Gastroesophageal sphincter (tissue), 4 donors: ENCODE data around the gene UBR4. TPM values are rescaled to one million over a fixed set of nuclear protein-coding genes. Genes with fewer than 3 reads are reported as not detected.
"Not testable (repeated sequence)": the region's sequence is repeated elsewhere in the genome, so short reads cannot be mapped to it uniquely, and the experiment has no call there.

Experiments
- ATAC-seq: fragments of 150-250 bp; one replicate; pipeline ENCODE4 v1.9.1; 2016; ENCODE audit warnings: mild to moderate bottlenecking, moderate library complexity
- H3K27ac ChIP-seq, 4 donors: fragments of 200-600 bp; sonication (generic) in 3 of 4; 1 replicate in 3 of 4; 2 replicates in 1 of 4; pipeline ENCODE4 v1.5.1; 2016 to 2019
- H3K27me3 ChIP-seq: fragments of 200-600 bp; sonication (generic); one replicate; pipeline ENCODE4 v1.5.1; 2019
- H3K36me3 ChIP-seq, 2 donors: fragments of 200-600 bp; sonication (generic); one replicate each; pipeline ENCODE4 v1.5.1; 2019; ENCODE audit warnings: control low read depth in 1 of 2
- H3K4me1 ChIP-seq, 3 donors: fragments of 200-600 bp; sonication (generic); 1 replicate in 2 of 3; 2 replicates in 1 of 3; pipeline ENCODE4 v1.5.1; 2016 to 2019; ENCODE audit warnings: control low read depth in 2 of 3
- H3K4me3 ChIP-seq, 2 donors: fragments of 200-600 bp; sonication (generic); one replicate each; pipeline ENCODE4 v1.5.1; 2019; ENCODE audit warnings: mild to moderate bottlenecking in 1 of 2, moderate library complexity in 1 of 2
- H3K9me3 ChIP-seq, 3 donors: fragments of 200-600 bp; sonication (generic); one replicate each; pipeline ENCODE4 v1.5.1; 2017 to 2019; ENCODE audit warnings: control low read depth in 2 of 3
- CTCF ChIP-seq, 4 experiments: fragments of 200-600 bp in 2 of 4; fragments of 450-650 bp in 2 of 4; sonication (generic) in 1 of 4; IDR thresholded peaks; one replicate each; pipeline ENCODE4 v1.5.1; 2017 to 2019; ENCODE audit warnings: antibody characterized with exemption in 4 of 4, mild to moderate bottlenecking in 2 of 4, moderate library complexity in 2 of 4
- EP300 ChIP-seq: sonication (generic); formaldehyde crosslinking; IDR thresholded peaks from one replicate; pipeline ENCODE4 v1.6.1; 2017; ENCODE audit warnings: antibody characterized with exemption, mild to moderate bottlenecking
- POLR2A ChIP-seq, 2 donors: fragments of 450-650 bp; IDR thresholded peaks; one replicate each; pipeline ENCODE4 v1.6.1; 2017; ENCODE audit warnings: antibody characterized with exemption in 2 of 2, mild to moderate bottlenecking in 2 of 2, moderate library complexity in 1 of 2
- POLR2AphosphoS5 ChIP-seq: sonication (generic); formaldehyde crosslinking; IDR thresholded peaks from one replicate; pipeline ENCODE4 v1.6.1; 2017; ENCODE audit warnings: antibody characterized with exemption
- WGBS, 2 donors: methylation state at CpG; one replicate each; pipeline ENCODE4 v1.1.5; 2018; ENCODE audit warnings: low coverage in 1 of 2; 5-methylcytosine and 5-hydroxymethylcytosine counted together
- total RNA-seq, 4 donors: library from RNA; depleted of rRNA; stranded (reverse); fragments of >200 nt; gene quantifications; one replicate each; pipeline ENCODE4 v1.1.0, GENCODE V29; 2016

The UBR4 gene
- total RNA-seq, 4 donors from 2014 or later, result 79.3 to 200 (median 191) TPM

GRCh38 chr1:19239876-19240275 is 29.8 kb upstream of the UBR4 start:
- H3K9me3 ChIP-seq, result no peaks in the 10 kb centered on the region
- ATAC-seq, result no peak
- 57 to 100% methylated on average over 1 to 2 of the region's 7 CpGs for WGBS, 2 donors
- no peaks in the 10 kb centered on the region for H3K27me3 ChIP-seq
- H3K4me3 ChIP-seq, result no peak overlapping the region
- peaks cover 0 to 96% of the 10 kb centered on the region in 2 donors for H3K36me3 ChIP-seq
- peaks cover 0 to 4% (median 0%) of the 10 kb centered on the region in 3 donors for H3K4me1 ChIP-seq
- H3K27ac ChIP-seq, result peak overlapping the region in 1 of 4 donors; percentile 2
- TF ChIP-seq CTCF (IDR thresholded peaks at IDR 0.05) (no peak), POLR2AphosphoS5 (no peak), EP300 (no peak), POLR2A (IDR thresholded peaks at IDR 0.05) (no peak)

GRCh38 chr1:19234224-19234623 is 24.2 kb upstream of the UBR4 start:
- peak overlapping the region in 3 of 4 donors; percentile 74 to 78 (median 76) for H3K27ac ChIP-seq
- TF ChIP-seq CTCF (IDR thresholded peaks at IDR 0.05), result no peak
- TF ChIP-seq POLR2A (IDR thresholded peaks at IDR 0.05), result no peak
- no peak for TF ChIP-seq EP300
- no peak overlapping the region for H3K4me3 ChIP-seq
- no peak for ATAC-seq
- peaks cover 2 to 34% (median 6%) of the 10 kb centered on the region in 3 donors for H3K4me1 ChIP-seq
- H3K27me3 ChIP-seq, result no peaks in the 10 kb centered on the region
- WGBS, 2 donors, result 71 to 89% methylated on average over 1 to 3 of the region's 3 CpGs
- H3K36me3 ChIP-seq, result peaks cover 0 to 100% of the 10 kb centered on the region in 2 donors
- H3K9me3 ChIP-seq, result no peaks in the 10 kb centered on the region

GRCh38 chr1:19232524-19232846 is 22.4 kb upstream of the UBR4 start:
- Histone ChIP-seq H3K27me3 (no peaks in the 10 kb centered on the region), H3K36me3 (peaks cover 0 to 100% of the 10 kb centered on the region in 2 donors), H3K4me3 (no peak overlapping the region), H3K27ac (peak overlapping the region in 3 of 4 donors; percentile 74 to 78 (median 76)), H3K4me1 (peaks cover 2 to 34% (median 6%) of the 10 kb centered on the region in 3 donors), H3K9me3 (no peaks in the 10 kb centered on the region)
- TF ChIP-seq POLR2AphosphoS5 (no peak), CTCF (IDR thresholded peaks at IDR 0.05) (peak in 3 of 4 experiments; percentile 24 to 33 (median 28))
- peak; percentile 74 for ATAC-seq

- peaks cover 0 to 100% of the 10 kb centered on the region in 2 donors for H3K36me3 ChIP-seq
- 20 to 42% methylated on average over 1 to 8 of the region's 16 CpGs for WGBS, 2 donors
- not testable (repeated sequence) for H3K27me3 ChIP-seq, H3K4me3 ChIP-seq, H3K9me3 ChIP-seq
- peaks cover 2 to 34% (median 6%) of the 10 kb centered on the region in 3 donors for H3K4me1 ChIP-seq
- H3K27ac ChIP-seq, result peak overlapping the region; percentile 16 to 78 (median 75)
- peak; percentile 79 for ATAC-seq
Measured at GRCh38 chr1:19231736-19232523, 21.9 kb upstream of the UBR4 start.

- Histone ChIP-seq H3K27me3 (no peaks in the 10 kb centered on the region), H3K4me1 (peaks cover 2 to 34% (median 6%) of the 10 kb centered on the region in 3 donors), H3K27ac (no peak overlapping the region), H3K4me3 (no peak overlapping the region), H3K9me3 (no peaks in the 10 kb centered on the region), H3K36me3 (peaks cover 0 to 99% of the 10 kb centered on the region in 2 donors)
- TF ChIP-seq POLR2A (IDR thresholded peaks at IDR 0.05) (no peak), POLR2AphosphoS5 (no peak), CTCF (IDR thresholded peaks at IDR 0.05) (no peak), EP300 (no peak)
- no peak for ATAC-seq
- 50 to 82% methylated on average over 1 to 6 of the region's 6 CpGs for WGBS, 2 donors
Measured at GRCh38 chr1:19229828-19230325, 19.8 kb upstream of the UBR4 start.
